ENCODE measurements around the gene LDHA. TPM values are rescaled to one million over a fixed set of nuclear protein-coding genes. Genes with fewer than 3 reads are reported as not detected.

Gene LDHA
- total and polyA plus RNA-seq, 2 of the 8 experiments (the other 6 are each of a cell fraction or from before 2014, with no cell fraction given) = 443 to 486 TPM

DNA sequence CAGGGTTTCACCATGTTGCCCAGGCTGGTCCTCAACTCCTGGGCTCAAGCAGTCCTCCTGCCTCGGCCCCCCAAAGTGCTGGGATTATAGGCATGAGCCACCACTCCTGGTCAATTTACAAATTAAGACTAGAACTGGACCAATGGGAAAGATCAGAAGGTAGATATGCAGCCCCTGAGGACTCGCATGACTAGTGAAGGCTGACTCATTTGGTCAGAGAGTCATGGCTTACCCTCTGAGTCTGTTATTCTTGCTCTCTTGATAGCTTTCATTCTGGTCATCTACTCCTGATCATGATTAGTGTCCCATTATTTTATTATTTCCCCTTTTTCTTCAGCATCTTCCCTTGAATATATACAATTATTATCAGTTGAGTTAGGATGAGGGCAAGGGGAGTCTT, 58.6 kb downstream of the LDHA start:
- no peak overlapping the region for H4K5ac ChIP-seq (ENCODE audit: insufficient read length, low read depth, low read length)
- H3K4me1 ChIP-seq (replicated peaks in 1 of 4; ENCODE audit: control insufficient read depth in 3 of 4, insufficient read depth in 4 of 4, low read length in 3 of 4) = no peaks in the 10 kb centered on the region
- no peak overlapping the region for H3K18ac ChIP-seq (ENCODE audit: extremely low read depth, low read length)
- no peak overlapping the region for H2AK5ac ChIP-seq (ENCODE audit: low read depth, low read length)
- no peak overlapping the region for H2BK5ac ChIP-seq (ENCODE audit: low read depth, low read length)
- H4K8ac ChIP-seq (ENCODE audit: extremely low read depth, insufficient read depth, low read length) = no peak overlapping the region
- no peak for DNase-seq (ENCODE audit: low read depth in 1 of 2, low spot score in 2 of 2)
- CTCF ChIA-PET (ENCODE audit: partially characterized antibody) = interaction anchor here (0.7 to 0.9 kb wide), 2 partner anchors 14 to 335 kb away, joined by 3 to 4 read pairs; no protein-coding TSS in a partner anchor
- H3K79me2 ChIP-seq (ENCODE audit: control insufficient read depth in 1 of 2, insufficient read depth in 2 of 2, low read length in 2 of 2) = no peaks in the 10 kb centered on the region
- no peak overlapping the region for H3K4ac ChIP-seq (replicated peaks; ENCODE audit: insufficient read length, low read depth, low read length)
- POLR2A ChIA-PET (ENCODE audit: partially characterized antibody) = interaction anchor here (0.6 to 1.7 kb wide), 2 partner anchors 73 to 80 kb away, joined by 4 read pairs; partner anchors contain the start of gene TSG101
- H4K91ac ChIP-seq (replicated peaks; ENCODE audit: insufficient read length, low read length) = no peak overlapping the region
- H3K14ac ChIP-seq (ENCODE audit: insufficient read length) = no peak overlapping the region
- no peaks in the 10 kb centered on the region for H3K23me2 ChIP-seq (ENCODE audit: low read depth, low read length)
- H2BK15ac ChIP-seq (ENCODE audit: low read length) = no peak overlapping the region
- H3K4me3 ChIP-seq (ENCODE audit: extremely low read depth in 1 of 4, insufficient read depth in 2 of 4, low read depth in 3 of 4, low read length in 4 of 4) = no peak overlapping the region
- no peak overlapping the region for H3K23ac ChIP-seq (ENCODE audit: insufficient read length)
- no peaks in the 10 kb centered on the region for H4K20me1 ChIP-seq (replicated peaks in 1 of 2; ENCODE audit: control insufficient read depth in 1 of 2, insufficient read depth in 2 of 2, low read length in 2 of 2)
- no peak overlapping the region for H3K27ac ChIP-seq (ENCODE audit: low read depth, low read length)
- H3K56ac ChIP-seq (replicated peaks; ENCODE audit: insufficient read length, low read depth, low read length) = no peak overlapping the region
- H2AFZ ChIP-seq (ENCODE audit: low read length) = no peak overlapping the region
- H3K9ac ChIP-seq (replicated peaks in 1 of 4; ENCODE audit: extremely low read depth in 1 of 4, low read depth in 3 of 4, low read length in 3 of 4) = no peak overlapping the region
- H2BK120ac ChIP-seq (replicated peaks; ENCODE audit: low read depth, low read length) = no peak overlapping the region
- no peak overlapping the region for H2BK12ac ChIP-seq (ENCODE audit: low read depth, low read length)
- H2BK20ac ChIP-seq (ENCODE audit: low read length) = no peak overlapping the region
- no peaks in the 10 kb centered on the region for H3K27me3 ChIP-seq (replicated peaks in 1 of 4; ENCODE audit: control insufficient read depth in 3 of 4, extremely low read depth in 1 of 4, insufficient read depth in 3 of 4, low read length in 3 of 4)
- FAIRE-seq = no peak
- no peaks in the 10 kb centered on the region for H3K9me3 ChIP-seq (ENCODE audit: insufficient read depth in 2 of 2, low read depth in 1 of 2, low read length in 1 of 2)
- no peaks in the 10 kb centered on the region for H3K36me3 ChIP-seq (ENCODE audit: control insufficient read depth in 2 of 4, insufficient read depth in 4 of 4, low read length in 3 of 4)
- H3K4me2 ChIP-seq (ENCODE audit: insufficient read depth in 1 of 2, low read depth in 2 of 2, low read length in 2 of 2) = no peak overlapping the region
- H3K79me1 ChIP-seq (ENCODE audit: low read depth, low read length) = no peaks in the 10 kb centered on the region
- 80% methylated on average over 2 of the region's 2 CpGs; no CpG with 5 or more reads in 1 of the 2 experiments for WGBS, 2 experiments (ENCODE audit: extremely low coverage in 1 of 2, insufficient coverage in 1 of 2, insufficient read length in 1 of 2, insufficient replicate concordance in 2 of 2, low coverage in 1 of 2, low lambda C conversion rate in 2 of 2, missing lambda C conversion rate in 1 of 2)
- TF ChIP-seq POLR2A (IDR thresholded peaks at IDR 0.05; ENCODE audit: control extremely low read depth in 1 of 2, low read depth in 2 of 2, low read length in 2 of 2) (no peak), MAFK (IDR thresholded peaks at IDR 0.05; ENCODE audit: low read depth, low read length) (no peak), RFX5 (IDR thresholded peaks at IDR 0.05; ENCODE audit: borderline replicate concordance, low read depth, low read length) (no peak), POU5F1 (IDR thresholded peaks at IDR 0.05; ENCODE audit: low read depth, low read length) (no peak), SIRT6 (IDR thresholded peaks at IDR 0.05; ENCODE audit: low read length) (no peak), JUND (IDR thresholded peaks at IDR 0.05; ENCODE audit: low read length) (no peak), CREB1 (IDR thresholded peaks at IDR 0.05) (no peak), NANOG (IDR thresholded peaks at IDR 0.05; ENCODE audit: insufficient read depth, low read depth, low read length, poor library complexity, severe bottlenecking) (no peak), MAX (IDR thresholded peaks at IDR 0.05) (no peak), BRCA1 (IDR thresholded peaks at IDR 0.05; ENCODE audit: low read depth, low read length) (no peak), ATF3 (IDR thresholded peaks at IDR 0.05; ENCODE audit: insufficient read depth, low read depth, low read length) (no peak)
- TF ChIP-seq, protein P1, sequence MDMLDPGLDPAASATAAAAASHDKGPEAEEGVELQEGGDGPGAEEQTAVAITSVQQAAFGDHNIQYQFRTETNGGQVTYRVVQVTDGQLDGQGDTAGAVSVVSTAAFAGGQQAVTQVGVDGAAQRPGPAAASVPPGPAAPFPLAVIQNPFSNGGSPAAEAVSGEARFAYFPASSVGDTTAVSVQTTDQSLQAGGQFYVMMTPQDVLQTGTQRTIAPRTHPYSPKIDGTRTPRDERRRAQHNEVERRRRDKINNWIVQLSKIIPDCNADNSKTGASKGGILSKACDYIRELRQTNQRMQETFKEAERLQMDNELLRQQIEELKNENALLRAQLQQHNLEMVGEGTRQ (IDR thresholded peaks at IDR 0.05; ENCODE audit: low read length) = no peak
- TF ChIP-seq, protein P2, sequence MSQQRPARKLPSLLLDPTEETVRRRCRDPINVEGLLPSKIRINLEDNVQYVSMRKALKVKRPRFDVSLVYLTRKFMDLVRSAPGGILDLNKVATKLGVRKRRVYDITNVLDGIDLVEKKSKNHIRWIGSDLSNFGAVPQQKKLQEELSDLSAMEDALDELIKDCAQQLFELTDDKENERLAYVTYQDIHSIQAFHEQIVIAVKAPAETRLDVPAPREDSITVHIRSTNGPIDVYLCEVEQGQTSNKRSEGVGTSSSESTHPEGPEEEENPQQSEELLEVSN (IDR thresholded peaks at IDR 0.05) = no peak
